Transverse colon (tissue), 4 donors: ENCODE measurements around the gene GTF2A1L.

Experiments
- CTCF ChIP-seq, 5 experiments: fragments of 200-600 bp in 3 of 5; fragments of 450-650 bp in 2 of 5; sonication (generic) in 3 of 5; IDR thresholded peaks; 1 replicate in 2 of 5; 2 replicates in 3 of 5; pipeline ENCODE4 v1.5.1; 2016 to 2017; ENCODE audit warnings: antibody characterized with exemption in 5 of 5, inconsistent platforms in 3 of 5, mild to moderate bottlenecking in 2 of 5, moderate library complexity in 1 of 5
- EP300 ChIP-seq: sonication (generic); formaldehyde crosslinking; IDR thresholded peaks from one replicate; pipeline ENCODE4 v1.6.1; 2017; ENCODE audit warnings: antibody characterized with exemption, low read depth
- POLR2AphosphoS5 ChIP-seq, 3 donors: sonication (generic); formaldehyde crosslinking; IDR thresholded peaks; one replicate each; pipeline ENCODE4 v1.6.1; 2016; ENCODE audit warnings: antibody characterized with exemption in 3 of 3

GRCh38 chr2:48723129-48723528 lies 105.5 kb downstream of the GTF2A1L start:
- TF ChIP-seq CTCF (IDR thresholded peaks at IDR 0.05) (no peak), POLR2AphosphoS5 (IDR thresholded peaks at IDR 0.05) (no peak), EP300 (no peak)
